GM23338 (cell line): ENCODE data around the gene CRK. TPM values are rescaled to one million over a fixed set of nuclear protein-coding genes. Genes with fewer than 3 reads are reported as not detected.

ENCODE experiments used
- ATAC-seq: fragments of 200-7000 bp; cut with Tn5 transposase; 3 replicates; pipeline ENCODE4 v1.9.1; 2020
- DNase-seq: peaks from one replicate; pipeline ENCODE4 v3.0.0-alpha.2; 2015; ENCODE audit warnings: low spot score
- H2AFZ ChIP-seq: fragments of 200-600 bp; sonication (generic); 2 replicates; pipeline ENCODE4 v1.8.0; 2016; ENCODE audit warnings: antibody characterized with exemption, mild to moderate bottlenecking, moderate library complexity
- H3F3A ChIP-seq: fragments of 200-600 bp; sonication (generic); replicated peaks from 2 replicates; pipeline ENCODE4 v1.8.0; 2017; ENCODE audit warnings: antibody characterized with exemption, mixed run types, low read depth
- H3K27ac ChIP-seq: fragments of 200-600 bp; sonication (generic); 2 replicates; pipeline ENCODE4 v1.6.1; 2016; ENCODE audit warnings: low read depth
- H3K27me3 ChIP-seq: fragments of 200-600 bp; sonication (generic); 2 replicates; pipeline ENCODE4 v1.8.0; 2016; ENCODE audit warnings: mild to moderate bottlenecking, mixed run types, moderate library complexity; ENCODE audit not compliant: insufficient read depth
- H3K36me3 ChIP-seq: fragments of 200-600 bp; sonication (generic); 2 replicates; pipeline ENCODE4 v1.8.0; 2016; ENCODE audit warnings: mild to moderate bottlenecking; ENCODE audit not compliant: insufficient read depth
- H3K4me1 ChIP-seq: fragments of 200-600 bp; sonication (generic); 2 replicates; pipeline ENCODE4 v1.8.0; 2016; ENCODE audit warnings: mild to moderate bottlenecking, moderate library complexity; ENCODE audit not compliant: insufficient read depth
- H3K4me2 ChIP-seq: fragments of 200-600 bp; sonication (generic); 2 replicates; pipeline ENCODE4 v1.7.1; 2017; ENCODE audit warnings: mixed run types
- H3K4me3 ChIP-seq: fragments of 200-600 bp; sonication (generic); 2 replicates; pipeline ENCODE4 v1.6.1; 2016; ENCODE audit warnings: mixed run types
- H3K79me2 ChIP-seq: fragments of 200-600 bp; sonication (generic); replicated peaks from 2 replicates; pipeline ENCODE4 v1.8.0; 2017; ENCODE audit warnings: mild to moderate bottlenecking; ENCODE audit not compliant: insufficient read depth
- H3K9me2 ChIP-seq: fragments of 200-600 bp; sonication (generic); 2 replicates; pipeline ENCODE4 v1.8.0; 2017; ENCODE audit not compliant: insufficient read depth
- H4K20me1 ChIP-seq: fragments of 200-600 bp; sonication (generic); replicated peaks from 2 replicates; pipeline ENCODE4 v1.8.0; 2017; ENCODE audit warnings: mild to moderate bottlenecking; ENCODE audit not compliant: insufficient read depth
- H3K27ac Mint-ChIP-seq: 2 replicates; pipeline ENCODE4 v1.8.0; 2020; ENCODE audit warnings: inconsistent platforms, mild to moderate bottlenecking, moderate library complexity, mixed read lengths
- H3K27me3 Mint-ChIP-seq: 3 replicates; pipeline ENCODE4 v1.8.0; 2022; ENCODE audit warnings: low read depth, mild to moderate bottlenecking, moderate library complexity, mixed read lengths, inconsistent platforms; ENCODE audit not compliant: insufficient read depth, poor library complexity
- H3K36me3 Mint-ChIP-seq: 3 replicates; pipeline ENCODE4 v1.8.0; 2021; ENCODE audit warnings: low read depth, mild to moderate bottlenecking, inconsistent platforms, moderate library complexity, mixed read lengths
- H3K4me1 Mint-ChIP-seq: 3 replicates; pipeline ENCODE4 v1.8.0; 2020; ENCODE audit warnings: mild to moderate bottlenecking, inconsistent platforms, mixed read lengths
- H3K4me3 Mint-ChIP-seq: 3 replicates; pipeline ENCODE4 v1.8.0; 2021; ENCODE audit warnings: moderate library complexity, mild to moderate bottlenecking, inconsistent platforms, mixed read lengths
- H3K9me3 Mint-ChIP-seq: 3 replicates; pipeline ENCODE4 v1.8.0; 2020; ENCODE audit warnings: moderate library complexity, mild to moderate bottlenecking, inconsistent platforms, mixed read lengths
- CREB1 ChIP-seq: fragments of 250-450 bp; sonication (Bioruptor Pico); IDR thresholded peaks from 2 replicates; pipeline ENCODE4 v1.5.0; 2020; ENCODE audit warnings: low read depth, mild to moderate bottlenecking, moderate library complexity
- CTCF ChIP-seq, 2 experiments: fragments of 200-600 bp in 1 of 2; sonication (generic) in 1 of 2; conservative IDR thresholded peaks; 2 replicates each; pipeline versions ENCODE4 v1.5.1 to v1.6.1; 2016 to 2017; ENCODE audit warnings: antibody characterized with exemption in 2 of 2, low read depth in 2 of 2, mild to moderate bottlenecking in 2 of 2, moderate library complexity in 1 of 2
- ETS1 ChIP-seq: IDR thresholded peaks from 2 replicates; pipeline ENCODE4 v1.6.1; 2016; ENCODE audit warnings: antibody characterized with exemption
- EZH2 ChIP-seq: fragments of 200-600 bp; sonication (generic); IDR thresholded peaks from one replicate; pipeline ENCODE4 v1.8.0; 2017; ENCODE audit warnings: antibody characterized with exemption, mild to moderate bottlenecking, low read depth; ENCODE audit not compliant: unreplicated experiment
- EZH2phosphoT487 ChIP-seq: fragments of 200-600 bp; sonication (generic); IDR thresholded peaks from one replicate; pipeline ENCODE4 v1.8.1; 2018; ENCODE audit warnings: antibody characterized with exemption; ENCODE audit not compliant: unreplicated experiment
- JUNB ChIP-seq: IDR thresholded peaks from one replicate; pipeline ENCODE4 v1.6.1; 2016; ENCODE audit warnings: antibody characterized with exemption; ENCODE audit not compliant: unreplicated experiment
- NANOG ChIP-seq: IDR thresholded peaks from 2 replicates; pipeline ENCODE4 v1.6.1; 2016; ENCODE audit warnings: antibody characterized with exemption, borderline replicate concordance
- POLR2AphosphoS5 ChIP-seq: IDR thresholded peaks from 2 replicates; pipeline ENCODE4 v1.6.1; 2016; ENCODE audit warnings: antibody characterized with exemption, low read depth
- REST ChIP-seq: IDR thresholded peaks from one replicate; pipeline ENCODE4 v1.6.1; 2018; ENCODE audit warnings: antibody characterized with exemption; ENCODE audit not compliant: unreplicated experiment
- STAT1 ChIP-seq: IDR thresholded peaks from one replicate; pipeline ENCODE4 v1.6.1; 2016; ENCODE audit warnings: antibody characterized with exemption; ENCODE audit not compliant: unreplicated experiment
- ZNF114 ChIP-seq: fragments of 250-450 bp; sonication (Bioruptor Pico); IDR thresholded peaks from 2 replicates; pipeline ENCODE4 v1.5.0; 2020; ENCODE audit warnings: mild to moderate bottlenecking, moderate library complexity
- ZNF331 ChIP-seq: fragments of 250-450 bp; sonication (Bioruptor Pico); IDR thresholded peaks from 2 replicates; pipeline ENCODE4 v1.5.0; 2020; ENCODE audit warnings: low read depth, mild to moderate bottlenecking, moderate library complexity
- ZNF462 ChIP-seq: fragments of 250-450 bp; sonication (Bioruptor Pico); IDR thresholded peaks from 2 replicates; pipeline ENCODE4 v1.5.0; 2020; ENCODE audit warnings: mild to moderate bottlenecking, moderate library complexity
- polyA plus RNA-seq: library from polyadenylated mRNA; unstranded; fragments of >200 nt; fragmentation: Nextera tagmentation; extraction: Ambion mirVana; gene quantifications from 2 replicates; pipeline ENCODE4 v1.2.1, GENCODE V29; 2016
- total RNA-seq: library from RNA; depleted of rRNA; stranded (reverse); fragments of >200 nt; shearing (Covaris generic); gene quantifications from 2 replicates; pipeline ENCODE4 v1.2.3, GENCODE V29; 2014

Gene CRK
- total and polyA plus RNA-seq, 2 experiments from 2014 or later = 32.6 to 59.8 TPM

- H3K27me3 Mint-ChIP-seq = no peaks in the 10 kb centered on the region
- H3K9me3 Mint-ChIP-seq = no peaks in the 10 kb centered on the region
- ATAC-seq (no peak), DNase-seq (no peak)
- peaks cover 46% of the 10 kb centered on the region for H3K4me1 Mint-ChIP-seq
- no peaks in the 10 kb centered on the region for H3K27me3 ChIP-seq
- H3K4me2 ChIP-seq = peak overlapping the region; percentile 2
- no peak overlapping the region for H3K4me3 ChIP-seq
- no peak overlapping the region for H3K4me3 Mint-ChIP-seq
- TF ChIP-seq ETS1 (no peak), REST (no peak), ZNF331 (CRISPR knock-in tag) (no peak), EZH2 (no peak), JUNB (no peak), ZNF114 (CRISPR knock-in tag) (no peak), ZNF462 (no peak), NANOG (no peak), POLR2AphosphoS5 (no peak), EZH2phosphoT487 (no peak), CTCF (conservative IDR thresholded peaks at IDR 0.05; ENCODE audit: low read depth in 2 of 2) (no peak), CREB1 (CRISPR knock-in tag) (no peak), STAT1 (no peak)
- no peak overlapping the region for H3K27ac ChIP-seq
- H3K27ac Mint-ChIP-seq = no peak overlapping the region
- peaks cover 100% of the 10 kb centered on the region for H3K79me2 ChIP-seq
- H3K36me3 Mint-ChIP-seq = peaks cover 36% of the 10 kb centered on the region; the same call in 2 of the 3 replicates
- peaks cover 96% of the 10 kb centered on the region for H4K20me1 ChIP-seq
- peaks cover 58% of the 10 kb centered on the region for H3K4me1 ChIP-seq
- H3F3A ChIP-seq = peaks cover 2% of the 10 kb centered on the region; the same call in 1 of the 2 replicates
- no peaks in the 10 kb centered on the region for H3K9me2 ChIP-seq
- no peak overlapping the region for H2AFZ ChIP-seq
- peaks cover 3% of the 10 kb centered on the region; the same call in 1 of the 2 replicates for H3K36me3 ChIP-seq
These were observed 64.5 kb downstream of the CRK start for GRCh38 chr17:1391577-1391976.
